Suprapubic skin (tissue), 4 donors: ENCODE data around the gene ARMH3.

Source experiments
- CTCF ChIP-seq, 2 donors: fragments of 200-600 bp in 1 of 2; fragments of 450-650 bp in 1 of 2; sonication (generic) in 1 of 2; IDR thresholded peaks; one replicate each; pipeline ENCODE4 v1.5.1; 2016 to 2019; ENCODE audit warnings: antibody characterized with exemption in 2 of 2, mild to moderate bottlenecking in 1 of 2, moderate library complexity in 1 of 2
- EP300 ChIP-seq: sonication (generic); formaldehyde crosslinking; IDR thresholded peaks from one replicate; pipeline ENCODE4 v1.6.1; 2017; ENCODE audit warnings: antibody characterized with exemption
- POLR2A ChIP-seq, 2 donors: fragments of 450-650 bp; IDR thresholded peaks; one replicate each; pipeline ENCODE4 v1.6.1; 2017; ENCODE audit warnings: antibody characterized with exemption in 2 of 2, mild to moderate bottlenecking in 2 of 2, moderate library complexity in 2 of 2
- POLR2AphosphoS5 ChIP-seq, 3 donors: sonication (generic); formaldehyde crosslinking; IDR thresholded peaks; one replicate each; pipeline ENCODE4 v1.6.1; 2017; ENCODE audit warnings: antibody characterized with exemption in 3 of 3

GRCh38 chr10:101829561-101830315, 226.2 kb downstream of the ARMH3 start:
- TF ChIP-seq CTCF (IDR thresholded peaks at IDR 0.05), result no peak
- TF ChIP-seq POLR2A (IDR thresholded peaks at IDR 0.05), result no peak
- TF ChIP-seq POLR2AphosphoS5 (IDR thresholded peaks at IDR 0.05), result no peak
- no peak for TF ChIP-seq EP300
